ENCODE measurements around the gene EEIG1. TPM values are rescaled to one million over a fixed set of nuclear protein-coding genes. Genes with fewer than 3 reads are reported as not detected.

The EEIG1 gene
- total RNA-seq, 1 donor from 2014 or later, result 5.7 TPM

DNA sequence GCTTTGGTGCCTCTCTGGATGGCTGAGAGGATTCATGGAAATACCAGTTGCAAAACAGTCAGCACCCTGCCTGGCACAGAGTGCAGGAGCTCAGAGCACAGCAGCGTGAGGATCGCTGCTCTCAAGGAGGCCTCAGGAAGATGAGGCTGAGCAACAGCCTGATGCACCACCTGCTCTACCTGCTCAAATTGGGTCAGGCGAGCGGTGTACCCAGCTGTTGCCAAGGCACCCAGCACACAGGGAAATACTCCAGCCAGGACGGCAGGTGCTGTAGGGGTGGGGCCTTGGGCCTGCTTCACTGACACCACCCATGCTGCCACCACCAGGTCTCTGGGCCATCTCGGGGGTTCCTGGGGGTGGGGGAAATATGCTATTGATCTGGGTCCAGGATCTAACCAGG, 4.3 kb downstream of the EEIG1 start:
- no peak for DNase-seq (ENCODE audit: low spot score in 2 of 2)
- FAIRE-seq, result no peak

DNA sequence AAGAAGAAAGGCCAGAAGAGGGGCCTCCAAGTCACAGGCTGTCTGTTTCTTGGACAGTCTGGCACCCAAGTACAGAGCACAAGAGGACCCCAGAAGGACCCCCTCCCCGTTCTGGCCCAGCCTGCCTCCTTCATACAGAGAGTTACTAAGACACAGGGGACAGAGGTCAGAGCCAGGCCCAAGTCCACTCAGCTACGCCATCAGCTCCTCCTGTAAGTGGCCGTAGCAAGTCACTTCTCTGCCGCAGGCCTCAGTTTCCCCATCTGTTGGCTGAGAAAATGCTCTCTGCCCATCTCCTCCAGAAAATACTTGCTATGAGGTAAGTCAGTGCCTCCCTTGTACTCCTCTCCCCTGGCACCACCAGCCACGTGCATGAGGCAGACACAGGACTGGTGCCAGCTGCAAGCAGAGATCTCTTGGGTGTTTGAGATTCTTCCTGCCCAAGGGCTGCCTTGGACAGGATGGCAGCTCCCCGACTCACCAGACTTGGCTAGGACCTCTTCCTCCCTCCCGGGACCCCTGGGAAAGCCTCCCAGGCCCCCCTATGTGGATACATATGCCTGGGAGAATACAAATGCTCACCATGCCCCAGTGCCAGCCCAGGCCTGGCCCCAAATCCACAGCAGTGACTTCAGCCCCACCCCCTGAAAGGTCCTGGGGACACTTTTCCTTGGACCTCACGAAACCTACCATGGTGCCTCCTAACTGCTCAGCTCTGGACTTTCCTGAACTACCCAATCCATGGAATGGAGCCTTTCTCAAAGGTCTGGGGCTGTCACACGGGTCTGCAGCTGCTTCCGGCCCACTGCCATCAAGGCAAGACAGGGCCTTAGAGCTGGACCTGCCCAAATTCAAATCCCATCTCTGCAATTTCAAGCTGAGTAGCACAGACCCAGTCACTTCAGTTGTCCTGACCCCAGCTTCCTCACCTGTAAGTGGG, 5.1 kb downstream of the EEIG1 start:
- DNase-seq (ENCODE audit: low spot score in 2 of 2) (no peak), FAIRE-seq (no peak)

DNA sequence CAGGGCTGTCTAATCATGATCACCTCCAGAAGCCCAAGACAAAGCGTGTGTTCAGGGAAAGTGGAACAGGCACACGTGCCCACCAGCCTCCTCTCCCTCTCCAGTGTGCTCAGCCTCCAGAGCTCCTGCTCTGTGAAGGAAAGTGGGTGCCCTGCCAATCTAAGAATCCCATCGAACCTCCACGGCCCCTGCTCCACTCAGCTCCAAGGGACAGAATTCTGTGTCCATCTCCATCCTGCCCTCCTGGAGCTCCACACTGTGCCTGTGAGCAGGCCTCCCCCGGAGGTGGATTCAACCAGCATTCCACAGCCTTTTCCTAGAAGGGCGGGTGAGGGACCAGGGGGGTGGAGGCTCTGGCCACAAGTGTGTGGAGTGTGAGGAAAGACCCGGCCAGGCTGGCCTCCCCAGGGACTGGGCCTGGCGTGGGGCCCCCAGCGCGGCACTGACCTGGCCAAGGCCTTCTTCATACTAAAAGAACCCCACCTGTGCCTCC, 6.0 kb downstream of the EEIG1 start:
- DNase-seq (ENCODE audit: low spot score in 2 of 2) (no peak), FAIRE-seq (no peak)

DNA sequence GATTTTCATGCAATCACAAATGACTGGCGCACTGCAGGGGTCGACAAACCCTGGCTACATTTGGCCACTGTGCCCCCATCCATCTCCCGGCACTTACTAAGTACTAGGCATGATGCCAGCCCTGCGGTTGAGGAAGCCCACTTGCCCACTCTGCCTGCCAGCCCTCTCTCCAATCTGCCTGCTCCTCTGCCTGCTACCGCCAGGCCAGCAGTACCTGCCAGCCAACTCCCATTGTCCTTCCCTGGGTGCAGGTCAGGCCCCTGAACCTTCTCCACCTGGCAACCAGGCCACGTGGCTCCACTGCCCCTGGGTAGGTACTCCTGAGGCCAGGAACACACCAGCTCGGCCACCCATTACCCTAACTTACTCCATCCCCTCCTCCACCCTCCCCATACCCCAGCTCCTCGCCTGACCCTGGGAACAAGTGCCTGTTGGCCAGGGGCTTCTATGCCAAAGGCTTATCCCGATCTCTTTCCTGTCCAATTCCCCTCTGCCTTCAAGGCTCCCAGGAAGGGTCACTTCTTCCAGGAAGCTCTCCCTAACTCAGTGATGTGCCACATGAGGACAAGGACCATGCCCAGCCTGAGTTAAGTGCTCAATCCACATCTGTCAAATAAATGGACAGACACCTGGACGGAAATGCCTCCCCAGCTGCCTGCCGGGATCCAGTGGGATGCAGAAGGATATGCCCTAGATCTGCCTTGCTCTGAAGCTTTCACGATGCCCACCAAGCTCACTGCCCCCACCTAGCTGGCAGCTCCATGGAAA, 6.6 kb downstream of the EEIG1 start:
- FAIRE-seq (no peak), DNase-seq (ENCODE audit: low spot score in 2 of 2) (no peak)

DNA sequence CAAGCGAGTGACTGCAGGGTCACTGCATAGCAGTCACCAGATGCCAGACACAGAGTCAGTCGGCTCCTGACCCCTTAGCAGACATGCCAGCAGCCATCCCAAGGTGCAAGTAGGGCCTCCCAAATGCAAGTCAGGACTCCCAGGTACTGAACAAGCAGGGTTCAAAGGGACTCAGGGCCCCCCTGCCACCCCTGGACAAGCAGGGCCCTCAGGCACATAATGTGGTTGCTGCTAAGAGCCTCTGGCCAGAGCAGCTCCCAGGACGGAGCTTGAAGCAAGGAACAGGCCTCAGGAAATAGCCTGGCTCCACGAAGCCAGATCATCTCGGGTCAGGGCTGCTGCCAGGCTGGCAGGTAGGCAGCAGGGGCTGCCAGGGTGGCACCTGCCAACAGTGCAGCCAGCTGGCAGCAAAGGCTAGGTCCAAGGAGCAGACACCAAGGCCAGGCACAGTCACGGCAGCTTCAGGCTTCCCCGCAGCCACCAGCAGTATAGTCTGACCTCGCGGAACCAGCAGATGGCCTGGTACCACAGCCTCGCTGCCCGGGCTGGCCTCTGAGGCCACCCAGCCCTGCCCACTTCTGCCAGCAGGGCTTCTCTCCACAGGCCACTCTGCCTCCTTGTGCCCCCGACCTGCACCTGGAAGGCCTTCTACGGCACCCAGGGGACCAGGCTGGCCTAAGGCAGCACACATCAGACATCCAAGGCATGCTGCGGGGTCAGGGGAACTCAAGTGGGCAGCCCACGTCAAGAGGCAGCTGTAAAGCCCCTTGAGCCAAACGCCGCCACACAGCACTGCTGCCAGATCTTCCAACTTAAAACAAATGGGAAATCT, 7.4 kb downstream of the EEIG1 start:
- DNase-seq (ENCODE audit: low spot score in 2 of 2) (no peak), FAIRE-seq (no peak)

DNA sequence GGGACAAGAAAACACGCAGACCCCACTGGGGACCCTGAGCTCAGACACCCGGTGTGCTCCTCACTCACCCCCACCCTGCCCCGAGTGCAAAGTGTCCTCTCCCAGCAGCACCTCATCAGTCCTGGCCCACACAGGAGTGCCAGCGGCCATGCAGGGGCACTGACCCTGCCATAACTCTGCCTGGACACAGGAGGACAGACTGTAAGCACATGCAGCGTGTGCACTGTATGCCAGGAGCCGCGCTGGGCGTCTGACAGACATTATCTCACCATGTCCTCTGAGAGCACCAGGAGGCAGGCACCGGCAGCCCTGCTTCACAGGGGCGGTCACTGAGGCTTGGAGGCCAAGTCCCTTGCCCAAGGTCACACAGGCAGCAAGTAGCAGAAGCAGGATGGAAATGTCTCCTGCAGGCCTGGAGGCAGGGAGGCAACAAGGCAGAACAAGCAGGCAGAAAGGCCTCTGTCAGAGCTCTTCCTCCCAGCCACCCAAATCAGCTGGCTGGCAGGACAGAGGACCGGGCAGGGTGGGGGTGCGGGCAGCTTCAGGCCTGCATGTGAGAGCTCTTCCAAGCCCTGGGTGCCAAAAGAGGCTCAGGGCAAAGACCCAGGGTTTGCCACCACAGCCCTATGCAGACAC, 8.4 kb downstream of the EEIG1 start:
- DNase-seq (ENCODE audit: low spot score in 2 of 2) (no peak), FAIRE-seq (no peak)

DNA sequence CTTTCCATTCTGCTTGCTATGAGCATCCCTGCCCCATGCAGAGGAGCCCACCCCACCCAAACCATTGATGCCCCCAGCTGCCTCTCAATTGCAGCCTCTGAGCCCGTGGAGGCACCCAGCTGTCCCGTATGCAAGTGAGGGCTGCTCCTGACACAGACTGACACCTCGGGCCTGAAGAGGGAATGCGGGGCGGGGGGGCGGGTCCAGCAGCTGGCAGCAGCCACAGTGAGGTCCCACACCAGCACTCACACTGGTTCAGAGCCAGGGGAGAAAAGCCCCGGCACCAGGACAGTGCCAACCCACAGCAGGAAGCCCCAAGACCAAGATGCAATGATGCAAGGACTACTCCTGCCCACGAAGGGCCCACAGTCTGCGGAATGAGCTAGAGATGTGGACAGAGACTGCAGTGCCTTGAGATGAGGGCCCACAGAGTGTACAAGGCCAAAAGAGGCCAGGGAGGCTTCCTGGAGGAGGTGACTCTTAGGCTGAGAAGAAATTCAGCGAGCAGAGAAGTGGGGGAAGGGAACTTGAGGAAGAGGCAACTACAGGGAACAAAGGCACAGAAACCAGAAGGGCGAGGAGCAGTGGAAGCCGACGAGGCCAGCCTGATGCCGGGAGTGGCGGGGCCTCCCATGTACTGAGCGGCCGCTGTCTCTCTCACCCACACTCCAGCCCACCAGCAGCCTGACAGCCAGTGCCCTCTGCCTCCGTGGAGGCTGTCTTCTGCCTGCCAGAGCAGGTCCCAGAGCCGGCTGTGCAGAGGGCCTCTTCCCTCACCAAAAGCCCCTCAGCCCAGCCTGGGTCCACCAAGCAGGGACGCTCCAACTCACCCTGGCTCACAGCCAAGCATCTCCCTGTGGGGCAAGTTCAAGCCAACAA, 9.2 kb downstream of the EEIG1 start:
- no peak for DNase-seq (ENCODE audit: low spot score in 2 of 2)
- FAIRE-seq, result no peak

DNA sequence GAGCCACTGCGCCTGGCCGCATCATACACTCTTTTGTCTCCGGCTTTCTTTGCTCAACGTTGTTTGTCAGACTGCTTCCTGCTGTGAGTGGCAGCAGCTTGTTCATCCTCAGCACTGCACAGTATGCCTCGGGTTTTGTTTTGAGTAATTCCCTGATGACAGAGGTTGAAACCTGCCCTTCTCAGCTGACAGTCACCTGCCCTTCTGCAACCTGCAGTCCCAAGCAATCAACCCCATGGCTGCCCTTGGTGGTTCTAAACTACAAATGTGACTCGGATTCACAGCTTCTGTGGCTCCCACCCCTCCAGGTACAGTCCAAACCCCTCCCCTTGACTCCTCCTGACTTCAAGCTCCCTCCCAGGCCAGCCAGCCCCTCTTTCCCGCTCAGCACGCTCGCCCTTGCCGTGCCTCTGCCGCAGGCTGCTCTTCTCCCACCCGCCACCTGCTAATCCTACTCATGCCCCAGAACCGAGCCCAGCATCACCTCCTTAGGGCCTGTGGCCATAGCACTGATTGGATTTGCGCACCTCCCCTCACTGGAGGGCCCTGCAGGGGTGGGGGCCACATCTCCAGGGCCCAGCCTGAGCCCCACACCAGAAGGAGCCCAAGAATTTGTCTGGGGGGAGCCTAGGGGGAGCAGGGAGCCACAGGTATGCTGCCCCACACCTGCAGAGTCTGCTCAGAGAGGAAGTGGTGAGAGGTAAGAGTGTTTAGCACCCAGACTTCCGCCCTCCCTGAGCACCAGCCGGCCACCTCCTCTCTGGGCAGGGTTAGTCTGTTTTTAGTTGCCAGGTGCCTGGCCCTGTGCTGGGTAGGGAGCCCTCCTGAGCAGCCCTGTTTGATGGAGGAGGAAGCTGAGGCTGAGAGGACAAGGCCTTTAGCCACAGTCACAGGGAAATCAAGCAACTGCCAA, 10.1 kb downstream of the EEIG1 start:
- FAIRE-seq, result no peak

DNA sequence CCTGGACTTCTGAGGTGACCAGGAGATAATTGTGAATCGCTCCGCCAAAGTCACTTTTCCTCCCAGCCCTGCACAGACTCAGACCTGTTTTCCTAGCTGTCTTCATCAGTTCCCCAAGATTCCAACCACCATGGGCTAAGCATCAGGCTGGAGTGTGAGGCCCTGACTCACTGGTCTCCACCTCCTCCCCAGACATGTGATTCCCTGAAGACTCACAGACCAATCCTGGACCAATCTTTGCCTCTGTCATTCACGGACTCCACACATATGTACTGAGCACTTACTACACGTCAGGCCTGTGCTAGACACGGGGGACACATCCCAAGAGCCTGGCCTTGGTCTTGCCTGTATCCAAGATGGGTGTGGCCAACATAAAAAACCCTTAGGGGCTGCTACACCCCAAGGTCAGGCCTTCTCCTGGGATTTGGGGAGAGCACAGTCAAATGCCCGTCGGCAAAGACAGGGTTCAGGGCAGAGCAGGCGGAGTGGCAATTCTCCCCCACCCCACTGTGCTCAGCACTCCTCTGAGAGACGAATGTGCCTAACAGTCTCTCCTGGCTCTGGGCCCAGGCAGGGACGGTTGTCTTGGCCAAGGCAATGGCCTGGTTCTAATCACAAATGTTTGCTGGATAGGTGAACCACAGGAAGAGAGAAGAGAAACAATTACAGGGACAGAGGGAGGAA, 11.9 kb downstream of the EEIG1 start:
- FAIRE-seq, result no peak
- DNase-seq (ENCODE audit: low spot score in 2 of 2), result no peak

More for the DNA sequence above, 10.1 kb downstream of the EEIG1 start:
- DNase-seq (ENCODE audit: low spot score in 2 of 2), result no peak

DNA sequence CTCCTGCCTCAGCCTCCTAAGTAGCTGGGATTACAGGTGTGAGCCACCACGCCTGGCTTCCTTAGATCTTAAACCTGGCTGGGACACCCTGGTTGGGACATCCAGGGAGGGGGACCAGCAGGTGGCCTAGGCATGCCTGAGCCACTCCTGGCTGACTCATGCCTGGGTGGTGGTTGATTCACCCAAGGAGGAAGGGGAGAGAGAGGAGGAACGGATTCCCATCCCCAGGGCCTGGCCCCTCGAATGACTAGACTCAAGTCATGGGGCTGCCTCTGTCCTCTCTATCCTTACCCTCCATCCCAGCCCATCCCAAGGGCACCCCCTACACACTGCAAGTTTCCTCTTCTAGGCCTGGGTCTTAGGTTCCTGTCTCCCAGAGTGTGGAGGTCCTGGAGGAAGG, 12.7 kb downstream of the EEIG1 start:
- DNase-seq (ENCODE audit: low spot score in 2 of 2) (no peak), FAIRE-seq (no peak)

DNA sequence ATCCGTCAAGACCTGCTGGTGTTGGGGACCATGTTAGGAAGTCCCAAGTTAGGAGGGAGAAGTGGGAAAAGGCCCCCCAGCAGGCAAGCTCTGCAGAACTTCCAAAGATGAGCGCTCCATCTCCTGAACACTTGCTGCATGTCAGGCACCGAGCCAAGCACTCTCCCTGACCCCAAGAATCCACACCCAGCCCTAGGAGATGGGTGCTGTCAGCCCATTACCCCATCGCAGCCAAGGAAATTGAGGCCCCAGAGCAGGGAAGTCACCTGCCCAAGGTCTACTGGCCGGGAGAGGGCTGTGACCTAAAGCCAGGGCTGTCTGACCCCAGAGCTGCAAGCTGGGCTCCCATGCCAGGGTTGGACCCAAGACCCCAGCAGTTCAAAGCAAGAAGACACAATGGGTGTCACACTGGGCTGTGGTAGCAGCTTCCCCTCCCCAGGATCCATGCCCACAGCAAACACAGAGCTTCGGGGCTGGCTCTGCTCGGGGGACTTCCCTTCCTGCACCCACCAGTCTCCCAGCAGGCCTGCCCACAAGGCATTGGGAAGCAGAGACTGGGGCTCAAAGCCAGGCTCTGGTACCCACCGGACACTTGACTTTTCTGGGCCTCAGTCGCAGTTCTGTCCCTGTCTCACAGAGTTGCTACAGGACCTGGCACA, 13.5 kb downstream of the EEIG1 start:
- FAIRE-seq, result no peak
- no peak for DNase-seq (ENCODE audit: low spot score in 2 of 2)

DNA sequence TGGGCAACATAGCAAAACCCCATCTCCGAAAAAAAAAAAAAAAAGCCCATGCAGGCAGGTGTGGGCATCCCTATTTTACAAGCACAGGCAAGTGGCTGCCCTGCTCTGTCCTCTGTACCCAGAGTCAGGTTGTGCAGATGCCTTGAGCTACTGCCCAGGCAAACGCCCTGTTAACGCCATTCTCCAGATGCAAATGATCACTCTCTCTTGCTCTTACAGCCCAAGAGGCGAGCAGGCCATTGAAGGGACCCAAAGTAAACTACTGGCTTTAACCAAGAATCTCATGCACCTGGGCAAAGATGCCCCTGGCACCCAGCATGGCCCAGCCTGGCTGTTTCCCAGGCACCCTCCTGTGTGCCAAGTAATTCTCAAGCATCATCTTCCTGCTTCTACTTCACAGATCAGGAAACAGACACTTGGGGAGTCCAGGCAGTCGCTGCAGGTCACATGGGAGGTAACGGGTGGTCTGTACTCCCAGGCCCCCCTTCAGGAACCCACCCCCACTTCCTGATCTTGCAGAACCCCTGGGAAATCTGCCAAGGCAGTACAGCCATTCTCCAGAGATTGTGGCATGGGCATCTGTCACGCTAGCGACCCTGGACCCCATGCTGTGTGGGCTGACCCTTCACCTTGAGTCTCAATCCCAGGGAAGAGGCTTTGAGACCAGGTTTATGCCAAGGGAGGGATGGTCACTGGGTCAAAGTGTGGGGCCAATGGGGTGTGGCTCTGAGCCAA, 14.2 kb downstream of the EEIG1 start:
- DNase-seq (ENCODE audit: low spot score in 2 of 2), result no peak
- FAIRE-seq, result no peak

DNA sequence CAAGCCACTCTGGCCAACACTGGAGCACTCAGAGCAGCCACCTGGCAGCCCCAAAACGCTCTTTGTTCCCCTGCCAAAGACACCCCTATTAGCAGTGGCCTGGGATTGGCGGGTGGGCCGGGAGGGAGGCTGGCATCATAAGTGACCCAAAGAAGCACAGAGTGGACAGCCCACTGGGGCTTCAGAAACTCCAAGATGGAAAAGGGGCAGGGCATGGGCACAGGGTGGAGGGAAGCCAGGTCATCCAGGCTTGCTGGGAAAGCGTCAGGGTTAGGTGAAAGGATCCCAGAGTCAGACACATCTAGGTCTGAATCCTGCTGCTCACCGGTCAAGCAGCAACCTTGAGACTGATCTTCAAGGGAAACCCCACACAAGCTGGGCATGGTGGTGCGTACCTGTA, 14.8 kb downstream of the EEIG1 start:
- FAIRE-seq (no peak), DNase-seq (ENCODE audit: low spot score in 2 of 2) (no peak)

DNA sequence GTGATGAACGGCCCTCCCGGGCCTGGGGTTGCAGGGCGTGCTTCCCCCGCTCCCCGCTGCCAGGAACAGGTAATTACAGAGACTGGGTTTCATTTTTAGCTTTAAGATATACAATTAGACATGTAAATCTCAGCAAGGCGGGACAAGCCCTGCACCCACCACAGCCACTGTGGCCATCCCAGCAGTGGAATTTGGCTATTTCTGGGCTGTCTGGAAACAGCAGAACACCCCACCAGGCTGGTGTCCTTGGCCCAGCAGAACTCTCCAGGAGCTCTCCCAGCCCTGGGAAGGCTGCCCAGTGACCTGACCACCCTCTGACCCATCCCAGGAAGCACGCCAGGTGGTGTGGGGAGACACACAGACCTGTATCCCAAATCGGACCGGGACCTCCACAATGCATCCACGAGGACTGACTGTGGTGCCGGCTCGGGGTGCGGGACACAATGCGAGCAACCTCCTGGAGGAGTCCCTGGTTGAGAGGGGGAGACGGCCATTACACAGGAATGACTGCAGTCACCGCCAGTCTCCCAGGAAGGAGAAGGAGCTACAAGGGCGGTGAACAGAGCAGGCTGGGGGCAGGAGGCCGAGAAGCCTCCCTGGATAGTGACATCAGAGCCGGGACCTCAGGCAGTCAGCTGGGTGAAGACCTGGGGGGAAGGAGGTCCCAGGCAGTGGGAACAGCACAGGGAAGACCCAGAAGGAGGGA, 17.3 kb downstream of the EEIG1 start:
- no peak for FAIRE-seq
- DNase-seq (ENCODE audit: low spot score in 2 of 2), result no peak

DNA sequence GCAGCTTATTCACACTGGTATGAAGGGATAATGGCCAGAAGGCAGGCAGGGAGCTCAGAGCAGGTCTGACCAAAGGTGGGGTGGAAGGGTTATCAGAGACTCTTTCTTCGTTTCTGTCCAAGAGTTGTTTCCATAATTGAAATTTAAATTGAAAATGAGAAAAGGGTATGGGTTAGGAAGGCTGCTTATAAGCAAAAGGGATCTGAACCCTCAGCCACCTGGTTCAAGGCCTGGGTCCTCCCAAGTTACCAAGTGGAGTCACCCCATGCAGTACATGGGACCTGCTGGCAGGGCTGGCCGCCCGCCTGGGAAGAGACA, 17.8 kb downstream of the EEIG1 start:
- FAIRE-seq (no peak), DNase-seq (ENCODE audit: low spot score in 2 of 2) (no peak)

DNA sequence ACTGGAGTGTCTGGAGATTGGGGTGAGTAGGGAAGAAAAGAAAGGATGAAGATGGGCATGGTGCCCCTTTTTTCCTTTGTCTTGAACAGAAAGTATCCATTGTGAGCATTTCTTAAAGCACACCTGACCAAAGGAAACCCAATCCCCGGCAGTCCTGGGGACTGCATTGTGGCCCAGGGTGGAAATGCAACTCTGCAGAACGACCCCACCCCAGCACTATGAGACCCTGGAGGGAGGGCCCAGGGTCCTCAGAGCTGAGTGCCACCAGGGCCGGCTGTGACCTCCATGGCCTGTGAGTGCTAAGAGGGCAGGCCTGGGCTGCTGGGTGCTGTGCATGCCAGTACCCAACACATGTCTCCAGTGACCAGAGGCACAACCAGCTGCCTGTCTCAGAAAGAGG, 18.5 kb downstream of the EEIG1 start:
- DNase-seq (ENCODE audit: low spot score in 2 of 2), result no peak
- no peak for FAIRE-seq

Data from frontal cortex (tissue), 4 donors.